Pancreas (tissue), 10 donors: Measurements from ENCODE around the gene RPTOR. TPM values are rescaled to one million over a fixed set of nuclear protein-coding genes. Genes with fewer than 3 reads are reported as not detected.

ENCODE experiments used
- ATAC-seq, 4 donors: fragments of 200-7000 bp; cut with Tn5 transposase; one replicate each; pipeline versions ENCODE4 v1.8.0 to v1.9.1; 2020; ENCODE audit warnings: mild to moderate bottlenecking in 4 of 4, moderate library complexity in 4 of 4
- DNase-seq, 6 donors: peaks; one replicate each; pipeline ENCODE4 v3.0.0-alpha.2; 2020
- FAIRE-seq: peaks from 2 replicates; lab custom pipeline; 2012; peaks lifted over from hg19 to GRCh38; lab: Jason Lieb, UNC
- H3K27ac ChIP-seq, 4 donors: fragments of 200-600 bp; sonication (generic); 1 replicate in 3 of 4; 2 replicates in 1 of 4; pipeline versions ENCODE4 v1.5.0 to v1.8.0; 2020
- H3K27me3 ChIP-seq, 4 donors: fragments of 200-600 bp; one replicate each; pipeline ENCODE4 v1.8.0; 2021
- H3K36me3 ChIP-seq, 3 donors: fragments of 200-600 bp; sonication (generic) in 1 of 3; one replicate each; pipeline versions ENCODE4 v1.5.0 to v1.8.0; 2020 to 2021
- H3K4me1 ChIP-seq, 3 donors: fragments of 200-600 bp; one replicate each; pipeline ENCODE4 v1.8.0; 2021
- H3K4me3 ChIP-seq, 4 donors: fragments of 200-600 bp; sonication (generic) in 2 of 4; one replicate each; pipeline versions ENCODE4 v1.5.0 to v1.8.0; 2020 to 2021
- H3K9me3 ChIP-seq, 4 donors: fragments of 200-600 bp; one replicate each; pipeline ENCODE4 v1.8.0; 2021
- WGBS, 2 donors: extraction: QIAGEN DNeasy Blood & Tissue Kit; methylation state at CpG; one replicate each; pipeline ENCODE4 v1.1.7; 2013; 5-methylcytosine and 5-hydroxymethylcytosine counted together
- intact Hi-C, 3 donors: fragments of 100-400 bp; cut with DNase I; formaldehyde crosslinking; loops; one replicate each; pipeline versions ENCODE4 v1.11.1 to v1.14.2; 2022
- polyA plus RNA-seq, 2 donors: library from polyadenylated mRNA; stranded (reverse); fragments of 200-250 nt; gene quantifications; one replicate each; pipeline ENCODE4 v1.2.3, GENCODE V29; 2013
- total RNA-seq, 6 donors: library from RNA; stranded (reverse); fragmentation: NEBNext Ultra II Directional in 4 of 6; extraction: Animal tissue kit (Norgen Biotek cat#: 25700) in 4 of 6; gene quantifications; one replicate each; pipeline versions ENCODE4 v1.2.1 to v1.2.4, GENCODE V29; 2021 to 2023
- TF ChIP-seq, protein P1 (sequence below), 4 donors: fragments of 200-600 bp; sonication (generic) in 3 of 4; IDR thresholded peaks; one replicate each; pipeline versions ENCODE4 v1.5.0 to v1.8.0; 2021; ENCODE audit warnings: antibody characterized with exemption in 4 of 4
- donor health status: healthy with polysubstance abuse.
- donor health status: DM: no; HTN: no; CAD: no; lungs with moderate emphysema.
- donor health status: DM: no; HTN: no; CAD: no.
- donor health status: control.
- donor health status: control.
- donor health status: Bipolar disorder and iron deficiency.
- donor health status: DM: yes; HTN: yes; CAD: no.
- donor health status: DM: no; HTN: no; CAD: no.
- donor health status: DM: no; HTN: no; CAD: no.
- donor health status: DM: yes; HTN: yes; CAD: no.

RPTOR gene
- total and polyA plus RNA-seq, 8 donors, result 5.0 to 18.9 (median 13.2) TPM

DNA sequence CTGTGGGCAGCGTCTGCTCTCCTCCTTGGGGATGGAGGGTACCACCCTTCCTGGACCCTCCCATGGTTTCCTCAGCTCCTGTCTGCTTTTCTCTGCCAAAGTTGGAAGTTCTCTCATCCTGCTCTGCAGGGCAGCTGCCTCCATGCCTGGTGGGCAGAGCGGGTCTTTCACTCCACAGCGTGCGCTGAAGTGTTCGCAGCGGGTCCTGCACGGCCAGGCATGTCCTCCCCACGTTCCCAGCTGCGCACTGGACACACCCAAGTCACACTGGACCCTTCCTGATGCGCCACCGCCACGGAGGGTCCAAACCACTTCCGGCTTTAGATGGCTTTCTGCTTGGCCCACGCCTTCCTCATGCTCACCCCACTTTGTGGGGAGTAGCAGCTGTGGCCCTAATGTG, 34.5 kb upstream of the RPTOR start:
- FAIRE-seq, result no peak

DNA sequence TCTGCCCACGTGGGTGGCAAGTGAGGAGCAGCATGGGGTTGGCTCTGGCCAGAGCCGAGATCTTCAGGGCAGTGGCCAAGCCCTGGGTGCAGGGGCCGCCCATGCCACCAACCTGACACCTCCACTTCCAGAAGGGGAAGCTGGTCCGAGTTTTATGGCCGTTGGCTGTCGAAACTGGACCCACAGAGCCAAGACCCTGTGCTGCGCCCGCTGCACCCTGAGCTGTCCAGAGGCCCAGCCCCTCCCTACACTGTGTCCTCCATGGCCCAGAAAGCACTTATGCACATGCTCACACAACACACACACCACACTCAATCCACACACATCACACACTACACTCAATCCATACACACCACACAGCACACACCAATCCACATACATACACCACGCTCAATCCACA, 33.9 kb upstream of the RPTOR start:
- WGBS, 2 donors, result 58 to 60% methylated on average over 9 of the region's 9 CpGs
- Histone ChIP-seq H3K9me3 (no peaks in the 10 kb centered on the region), H3K27ac (no peak overlapping the region), H3K27me3 (no peaks in the 10 kb centered on the region), H3K4me3 (no peak overlapping the region), H3K36me3 (no peaks in the 10 kb centered on the region), H3K4me1 (no peaks in the 10 kb centered on the region)
- FAIRE-seq (no peak), DNase-seq (no peak), ATAC-seq (no peak)
- intact Hi-C loops, result no loop called here
- TF ChIP-seq, protein P1, sequence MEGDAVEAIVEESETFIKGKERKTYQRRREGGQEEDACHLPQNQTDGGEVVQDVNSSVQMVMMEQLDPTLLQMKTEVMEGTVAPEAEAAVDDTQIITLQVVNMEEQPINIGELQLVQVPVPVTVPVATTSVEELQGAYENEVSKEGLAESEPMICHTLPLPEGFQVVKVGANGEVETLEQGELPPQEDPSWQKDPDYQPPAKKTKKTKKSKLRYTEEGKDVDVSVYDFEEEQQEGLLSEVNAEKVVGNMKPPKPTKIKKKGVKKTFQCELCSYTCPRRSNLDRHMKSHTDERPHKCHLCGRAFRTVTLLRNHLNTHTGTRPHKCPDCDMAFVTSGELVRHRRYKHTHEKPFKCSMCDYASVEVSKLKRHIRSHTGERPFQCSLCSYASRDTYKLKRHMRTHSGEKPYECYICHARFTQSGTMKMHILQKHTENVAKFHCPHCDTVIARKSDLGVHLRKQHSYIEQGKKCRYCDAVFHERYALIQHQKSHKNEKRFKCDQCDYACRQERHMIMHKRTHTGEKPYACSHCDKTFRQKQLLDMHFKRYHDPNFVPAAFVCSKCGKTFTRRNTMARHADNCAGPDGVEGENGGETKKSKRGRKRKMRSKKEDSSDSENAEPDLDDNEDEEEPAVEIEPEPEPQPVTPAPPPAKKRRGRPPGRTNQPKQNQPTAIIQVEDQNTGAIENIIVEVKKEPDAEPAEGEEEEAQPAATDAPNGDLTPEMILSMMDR (IDR thresholded peaks at IDR 0.05), result no peak

More for the DNA sequence above, 34.5 kb upstream of the RPTOR start:
- H3K4me3 ChIP-seq, result no peak overlapping the region
- no peak for DNase-seq
- H3K9me3 ChIP-seq, result no peaks in the 10 kb centered on the region
- no peaks in the 10 kb centered on the region for H3K27me3 ChIP-seq
- intact Hi-C loops, result no loop called here
- H3K36me3 ChIP-seq, result no peaks in the 10 kb centered on the region
- no peak for ATAC-seq
- 67 to 78% methylated on average over 13 to 14 of the region's 14 CpGs for WGBS, 2 donors
- TF ChIP-seq, protein P1 (IDR thresholded peaks at IDR 0.05), result no peak
- H3K4me1 ChIP-seq, result no peaks in the 10 kb centered on the region
- H3K27ac ChIP-seq, result no peak overlapping the region

GRCh38 chr17:80511222-80512180, 33.1 kb upstream of the RPTOR start:
- Histone ChIP-seq H3K9me3 (no peaks in the 10 kb centered on the region), H3K27me3 (no peaks in the 10 kb centered on the region), H3K4me1 (no peaks in the 10 kb centered on the region), H3K4me3 (no peak overlapping the region), H3K36me3 (no peaks in the 10 kb centered on the region), H3K27ac (no peak overlapping the region)
- DNase-seq, result no peak
- FAIRE-seq, result no peak
- TF ChIP-seq, protein P1 (IDR thresholded peaks at IDR 0.05), result no peak
- intact Hi-C loops, result no loop called here
- WGBS, 2 donors, result 38 to 39% methylated on average over 18 of the region's 18 CpGs
- no peak for ATAC-seq

DNA sequence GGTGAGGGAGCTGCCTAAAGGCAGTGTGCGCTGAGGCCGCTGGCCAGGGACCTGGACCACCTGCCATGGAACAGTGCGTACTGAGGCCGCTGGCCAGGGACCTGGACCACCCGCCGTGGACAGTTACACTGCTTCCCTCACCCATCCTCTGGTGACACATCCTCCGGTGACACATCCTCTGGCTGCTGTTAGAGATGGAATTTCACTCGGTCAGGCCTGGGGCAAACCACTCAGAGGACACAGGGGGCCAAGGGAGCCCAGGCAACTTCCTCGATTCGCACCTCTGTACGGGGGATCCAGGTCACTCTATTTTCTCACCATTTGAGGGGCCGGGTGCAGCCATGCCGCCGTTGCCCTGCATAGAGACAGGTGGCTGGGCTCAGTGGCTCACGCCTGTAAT, 32.4 kb upstream of the RPTOR start:
- no peaks in the 10 kb centered on the region for H3K27me3 ChIP-seq
- no peak for DNase-seq
- TF ChIP-seq, protein P1 (IDR thresholded peaks at IDR 0.05), result no peak

GRCh38 chr17:80513201-80513600, 31.4 kb upstream of the RPTOR start:
- H3K9me3 ChIP-seq, result no peaks in the 10 kb centered on the region
- no peak overlapping the region for H3K27ac ChIP-seq
- H3K4me1 ChIP-seq, result no peaks in the 10 kb centered on the region
- 69 to 72% methylated on average over 16 of the region's 16 CpGs for WGBS, 2 donors
- no peaks in the 10 kb centered on the region for H3K36me3 ChIP-seq
- no peak overlapping the region for H3K4me3 ChIP-seq
- FAIRE-seq (no peak), ATAC-seq (no peak), DNase-seq (no peak)
- TF ChIP-seq, protein P1 (IDR thresholded peaks at IDR 0.05), result no peak
- H3K27me3 ChIP-seq, result no peaks in the 10 kb centered on the region
- intact Hi-C loops, result no loop called here

More for the DNA sequence above, 32.4 kb upstream of the RPTOR start:
- no peaks in the 10 kb centered on the region for H3K4me1 ChIP-seq
- 80 to 82% methylated on average over 14 to 15 of the region's 15 CpGs for WGBS, 2 donors
- no peaks in the 10 kb centered on the region for H3K9me3 ChIP-seq
- ATAC-seq, result no peak
- no peak for FAIRE-seq
- no peak overlapping the region for H3K27ac ChIP-seq
- no peaks in the 10 kb centered on the region for H3K36me3 ChIP-seq
- intact Hi-C loops, result no loop called here
- no peak overlapping the region for H3K4me3 ChIP-seq
